PC-9 (cell line): ENCODE data around the gene ADAP1. TPM values are rescaled to one million over a fixed set of nuclear protein-coding genes. Genes with fewer than 3 reads are reported as not detected.

Experiments
- BruUV-seq: library from RNA; stranded (reverse); fragments of 400-500 nt; replicated peaks from 2 replicates; lab custom pipeline; 2021; lab: Mats Ljungman, UMichigan
- CTCF ChIA-PET: fragments of 300-600 bp; sonication (Branson Sonifier 250); formaldehyde crosslinking; loops from one replicate; lab custom pipeline; 2022; ENCODE audit warnings: antibody characterized with exemption; lab: Charles Lee
- POLR2A ChIA-PET: fragments of 300-600 bp; sonication (Branson Sonifier 250); formaldehyde crosslinking; loops from one replicate; lab custom pipeline; 2022; ENCODE audit warnings: antibody characterized with exemption; ENCODE audit not compliant: unreplicated experiment; lab: Charles Lee
- DNase-seq, 2 experiments: peaks; one replicate each; pipeline versions ENCODE4 v3.0.0 to v3.0.0-alpha.2; 2015 to 2022; ENCODE audit warnings: mixed read lengths in 1 of 2
- H2AFZ ChIP-seq: fragments of 200-600 bp; sonication (generic); 2 replicates; pipeline ENCODE4 v1.8.1; 2017; ENCODE audit warnings: antibody characterized with exemption
- H3F3A ChIP-seq: fragments of 200-600 bp; sonication (generic); 2 replicates; pipeline ENCODE4 v1.8.1; 2017; ENCODE audit warnings: antibody characterized with exemption, mild to moderate bottlenecking, low read depth; ENCODE audit not compliant: insufficient read depth
- H3K27ac ChIP-seq: fragments of 200-600 bp; sonication (generic); 2 replicates; pipeline ENCODE4 v1.6.1; 2016; ENCODE audit warnings: mixed run types
- H3K27me3 ChIP-seq: fragments of 200-600 bp; sonication (generic); 2 replicates; pipeline ENCODE4 v1.6.1; 2016; ENCODE audit warnings: low read depth, mixed run types; ENCODE audit not compliant: insufficient read depth
- H3K36me3 ChIP-seq: fragments of 200-600 bp; sonication (generic); 2 replicates; pipeline ENCODE4 v1.6.1; 2016; ENCODE audit warnings: low read depth, mixed run types
- H3K4me1 ChIP-seq: fragments of 200-600 bp; sonication (generic); replicated peaks from 2 replicates; pipeline ENCODE4 v1.6.1; 2016; ENCODE audit warnings: mixed run types; ENCODE audit not compliant: insufficient read depth
- H3K4me2 ChIP-seq: fragments of 200-600 bp; sonication (generic); 2 replicates; pipeline ENCODE4 v1.6.1; 2017; ENCODE audit warnings: mixed run types
- H3K4me3 ChIP-seq: fragments of 200-600 bp; sonication (generic); 2 replicates; pipeline ENCODE4 v1.6.1; 2016; ENCODE audit warnings: mixed run types
- H3K79me2 ChIP-seq: fragments of 200-600 bp; sonication (generic); 2 replicates; pipeline ENCODE4 v1.6.1; 2017; ENCODE audit warnings: low read depth, mixed run types
- H3K9me2 ChIP-seq: fragments of 200-600 bp; sonication (generic); 2 replicates; pipeline ENCODE4 v1.8.1; 2017; ENCODE audit warnings: mild to moderate bottlenecking; ENCODE audit not compliant: insufficient read depth
- H3K9me3 ChIP-seq: fragments of 200-600 bp; sonication (generic); 2 replicates; pipeline ENCODE4 v1.8.1; 2016; ENCODE audit warnings: low read depth; ENCODE audit not compliant: insufficient read depth
- H4K20me1 ChIP-seq: fragments of 200-600 bp; sonication (generic); 2 replicates; pipeline ENCODE4 v1.8.1; 2017; ENCODE audit not compliant: insufficient read depth
- CTCF ChIP-seq: fragments of 200-600 bp; sonication (generic); conservative IDR thresholded peaks from 2 replicates; pipeline ENCODE4 v1.6.1; 2017; ENCODE audit warnings: mixed run types, antibody characterized with exemption, mild to moderate bottlenecking, moderate library complexity
- EZH2 ChIP-seq: fragments of 200-600 bp; sonication (generic); IDR thresholded peaks from 2 replicates; pipeline ENCODE4 v1.8.0; 2017; ENCODE audit warnings: antibody characterized with exemption, low read depth
- intact Hi-C: fragments of 100-400 bp; cut with micrococcal nuclease; formaldehyde crosslinking; loops from one replicate; pipeline ENCODE4 v1.10.0; 2022; ENCODE audit not compliant: unreplicated experiment
- total RNA-seq: library from RNA; stranded (reverse); gene quantifications from 2 replicates; pipeline ENCODE4 v1.2.3, GENCODE V29; 2021

The ADAP1 gene
- total RNA-seq, 1 experiment from 2014 or later = 73.9 TPM

GRCh38 chr7:897771-898376 is 56.6 kb downstream of the ADAP1 start:
- Histone ChIP-seq H3K27ac (no peak overlapping the region), H3K4me2 (no peak overlapping the region), H3K79me2 (no peaks in the 10 kb centered on the region), H3K9me2 (no peaks in the 10 kb centered on the region), H3K9me3 (no peaks in the 10 kb centered on the region), H3K36me3 (peaks cover 4% of the 10 kb centered on the region; the same call in 1 of the 2 replicates), H2AFZ (no peak overlapping the region), H3K27me3 (no peaks in the 10 kb centered on the region), H3F3A (peaks cover 14% of the 10 kb centered on the region; the same call in 1 of the 2 replicates), H4K20me1 (peaks cover 12% of the 10 kb centered on the region), H3K4me3 (no peak overlapping the region), H3K4me1 (peaks cover 4% of the 10 kb centered on the region)
- BruUV-seq = no TSS peak
- no peak for DNase-seq
- TF ChIP-seq CTCF = no peak
- TF ChIP-seq EZH2 = no peak
- CTCF ChIA-PET = no interaction called here
- POLR2A ChIA-PET = no interaction called here
- intact Hi-C loops = no loop called here

GRCh38 chr7:897086-897485 is 57.4 kb downstream of the ADAP1 start:
- Histone ChIP-seq H3K27me3 (no peaks in the 10 kb centered on the region), H3F3A (peaks cover 20% of the 10 kb centered on the region; the same call in 1 of the 2 replicates), H3K4me3 (no peak overlapping the region), H3K36me3 (peaks cover 8% of the 10 kb centered on the region; the same call in 1 of the 2 replicates), H3K27ac (no peak overlapping the region), H3K9me3 (no peaks in the 10 kb centered on the region), H2AFZ (no peak overlapping the region), H3K4me2 (no peak overlapping the region), H3K9me2 (no peaks in the 10 kb centered on the region), H4K20me1 (peaks cover 12% of the 10 kb centered on the region), H3K79me2 (no peaks in the 10 kb centered on the region), H3K4me1 (peaks cover 4% of the 10 kb centered on the region)
- no peak for TF ChIP-seq CTCF
- TF ChIP-seq EZH2 = no peak
- no peak for DNase-seq
- CTCF ChIA-PET = no interaction called here
- intact Hi-C loops = no loop called here
- BruUV-seq = no TSS peak
- POLR2A ChIA-PET = no interaction called here

GRCh38 chr7:896346-897075 is 58.0 kb downstream of the ADAP1 start:
- peaks cover 12% of the 10 kb centered on the region for H4K20me1 ChIP-seq
- no peak overlapping the region for H3K27ac ChIP-seq
- H3K9me2 ChIP-seq = no peaks in the 10 kb centered on the region
- H3K4me2 ChIP-seq = no peak overlapping the region
- no peaks in the 10 kb centered on the region for H3K27me3 ChIP-seq
- peaks cover 4% of the 10 kb centered on the region for H3K4me1 ChIP-seq
- no peak overlapping the region for H2AFZ ChIP-seq
- TF ChIP-seq EZH2 = no peak
- no peak for TF ChIP-seq CTCF
- H3K9me3 ChIP-seq = no peaks in the 10 kb centered on the region
- CTCF ChIA-PET = no interaction called here
- no TSS peak for BruUV-seq
- no peak for DNase-seq
- no peaks in the 10 kb centered on the region for H3K79me2 ChIP-seq
- peaks cover 22% of the 10 kb centered on the region; the same call in 1 of the 2 replicates for H3F3A ChIP-seq
- peaks cover 12% of the 10 kb centered on the region; the same call in 1 of the 2 replicates for H3K36me3 ChIP-seq
- POLR2A ChIA-PET = no interaction called here
- no peak overlapping the region for H3K4me3 ChIP-seq
- intact Hi-C loops = no loop called here
